Measurements from ENCODE around the gene WNT9B.
"Not testable (repeated sequence)": the region's sequence is repeated elsewhere in the genome, so short reads cannot be mapped to it uniquely, and the experiment has no call there.

Gene WNT9B

DNA sequence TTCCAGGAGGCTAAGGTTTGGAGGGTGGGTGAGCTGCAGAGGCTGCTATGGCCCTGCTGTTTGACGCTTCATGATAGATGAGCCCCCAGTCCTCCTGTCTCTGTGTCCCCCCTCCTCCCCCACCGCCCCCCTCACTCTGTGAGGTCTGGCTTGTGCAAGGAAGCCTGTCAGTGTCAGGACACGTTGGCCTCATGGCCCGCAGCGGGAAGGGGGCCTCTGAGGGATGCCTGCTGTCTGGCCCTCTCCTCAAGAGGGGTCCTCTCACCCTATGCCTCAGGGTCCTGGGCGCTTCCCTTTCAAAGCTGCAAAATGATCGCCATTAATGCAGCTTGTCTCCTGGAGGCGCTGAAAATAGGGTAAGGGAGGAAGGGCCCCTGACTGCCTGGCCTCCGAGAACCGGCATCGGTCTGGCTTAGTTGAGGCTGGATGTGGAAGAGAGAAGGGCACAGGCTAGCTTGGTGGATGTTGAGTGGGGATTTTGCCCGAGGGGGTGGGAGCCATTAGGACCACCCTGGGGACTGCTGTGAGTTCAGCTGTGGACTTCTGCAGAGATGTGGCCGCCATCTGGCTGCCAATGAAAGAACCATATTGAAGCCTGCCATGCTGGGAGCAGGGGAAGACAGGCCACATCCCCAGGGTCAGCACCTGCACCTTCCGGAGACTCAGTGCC is 56.8 kb downstream of the WNT9B start:
- no peaks in the 10 kb centered on the region for H3K36me3 ChIP-seq (ENCODE audit: control insufficient read depth in 2 of 2, insufficient read depth in 2 of 2, low read length in 2 of 2)
- no peak overlapping the region for H3K9ac ChIP-seq (ENCODE audit: low read length in 2 of 2)
- no peak overlapping the region for H3K27ac ChIP-seq (ENCODE audit: low read length)
- no peaks in the 10 kb centered on the region for H3K9me3 ChIP-seq (ENCODE audit: control insufficient read depth in 2 of 2, low read length in 2 of 2)
- peaks cover 0 to 9% of the 10 kb centered on the region in 2 donors for H3K27me3 ChIP-seq (ENCODE audit: control insufficient read depth in 1 of 2, insufficient read depth in 2 of 2, low read length in 2 of 2)
- no peaks in the 10 kb centered on the region for H3K4me1 ChIP-seq (ENCODE audit: control insufficient read depth, insufficient read depth, low read length)
- no peak overlapping the region for H3K4me3 ChIP-seq (ENCODE audit: low read length in 2 of 2)

- Histone ChIP-seq H3K27ac (ENCODE audit: low read length) (no peak overlapping the region), H3K9ac (ENCODE audit: low read length in 2 of 2) (no peak overlapping the region), H3K27me3 (ENCODE audit: control insufficient read depth in 1 of 2, insufficient read depth in 2 of 2, low read length in 2 of 2) (peaks cover 0 to 9% of the 10 kb centered on the region in 2 donors), H3K4me3 (ENCODE audit: low read length in 2 of 2) (no peak overlapping the region), H3K9me3 (ENCODE audit: control insufficient read depth in 2 of 2, low read length in 2 of 2) (no peaks in the 10 kb centered on the region), H3K36me3 (ENCODE audit: control insufficient read depth in 2 of 2, insufficient read depth in 2 of 2, low read length in 2 of 2) (no peaks in the 10 kb centered on the region), H3K4me1 (ENCODE audit: control insufficient read depth, insufficient read depth, low read length) (no peaks in the 10 kb centered on the region)
These were observed 59.0 kb downstream of the WNT9B start for GRCh38 chr17:46910179-46910927.

DNA sequence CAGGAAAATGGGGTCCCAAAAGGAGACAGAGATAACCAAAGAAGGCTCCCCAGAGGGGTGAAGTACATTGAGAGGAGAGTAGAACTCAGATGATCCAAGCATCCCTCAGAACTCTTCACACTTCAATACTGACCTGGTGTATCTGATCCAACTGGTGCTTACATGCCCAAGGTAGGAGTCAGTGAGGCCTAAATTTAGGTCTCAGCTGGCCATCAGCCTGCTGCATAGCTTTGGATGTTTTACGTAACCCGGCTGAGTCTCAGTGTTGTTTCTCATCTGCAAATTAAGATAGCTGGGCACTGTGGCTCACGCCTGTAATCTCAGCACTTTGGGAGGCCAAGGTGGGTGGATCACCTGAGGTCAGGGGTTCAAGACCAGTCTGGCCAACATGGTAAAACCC is 59.9 kb downstream of the WNT9B start:
- no peaks in the 10 kb centered on the region for H3K4me1 ChIP-seq (ENCODE audit: control insufficient read depth, insufficient read depth, low read length)
- no peaks in the 10 kb centered on the region for H3K36me3 ChIP-seq (ENCODE audit: control insufficient read depth in 2 of 2, insufficient read depth in 2 of 2, low read length in 2 of 2)
- H3K9me3 ChIP-seq (ENCODE audit: control insufficient read depth in 2 of 2, low read length in 2 of 2), result peaks cover 0 to 4% of the 10 kb centered on the region in 2 donors
- no peak overlapping the region for H3K27ac ChIP-seq (ENCODE audit: low read length)
- H3K27me3 ChIP-seq (ENCODE audit: control insufficient read depth in 1 of 2, insufficient read depth in 2 of 2, low read length in 2 of 2), result peaks cover 0 to 9% of the 10 kb centered on the region in 2 donors
- no peak overlapping the region for H3K9ac ChIP-seq (ENCODE audit: low read length in 2 of 2)
- no peak overlapping the region for H3K4me3 ChIP-seq (ENCODE audit: low read length in 2 of 2)

- H3K27ac ChIP-seq (ENCODE audit: low read length), result no peak overlapping the region
- no peaks in the 10 kb centered on the region for H3K4me1 ChIP-seq (ENCODE audit: control insufficient read depth, insufficient read depth, low read length)
- peaks cover 0 to 4% of the 10 kb centered on the region in 2 donors for H3K9me3 ChIP-seq (ENCODE audit: control insufficient read depth in 2 of 2, low read length in 2 of 2)
- H3K4me3 ChIP-seq (ENCODE audit: low read length in 2 of 2), result no peak overlapping the region
- no peaks in the 10 kb centered on the region for H3K36me3 ChIP-seq (ENCODE audit: control insufficient read depth in 2 of 2, insufficient read depth in 2 of 2, low read length in 2 of 2)
- no peak overlapping the region for H3K9ac ChIP-seq (ENCODE audit: low read length in 2 of 2)
- H3K27me3 ChIP-seq (ENCODE audit: control insufficient read depth in 1 of 2, insufficient read depth in 2 of 2, low read length in 2 of 2), result peaks cover 0 to 4% of the 10 kb centered on the region in 2 donors
These were observed 64.2 kb downstream of the WNT9B start for GRCh38 chr17:46915596-46915995.

DNA sequence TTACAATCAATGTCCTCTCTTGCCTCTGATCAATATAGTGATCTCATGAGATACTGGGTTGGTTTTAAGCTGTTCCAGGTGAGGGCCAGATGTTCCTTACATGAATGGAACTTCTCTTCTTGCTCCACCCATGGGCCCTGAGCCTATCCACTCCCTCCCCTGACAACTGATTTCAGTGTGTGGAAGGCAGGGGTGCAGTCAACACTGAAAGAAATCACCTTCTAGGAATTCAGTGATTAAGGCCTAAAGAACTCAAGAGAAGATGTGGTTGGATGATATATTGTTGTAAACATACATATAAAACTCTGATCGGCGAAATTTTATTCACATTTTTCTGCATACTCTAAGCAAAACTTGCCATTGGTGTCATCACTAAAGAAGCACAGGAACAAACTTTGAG is 64.8 kb downstream of the WNT9B start:
- H3K36me3 ChIP-seq (ENCODE audit: control insufficient read depth in 2 of 2, insufficient read depth in 2 of 2, low read length in 2 of 2), result no peaks in the 10 kb centered on the region
- no peaks in the 10 kb centered on the region for H3K4me1 ChIP-seq (ENCODE audit: control insufficient read depth, insufficient read depth, low read length)
- H3K27me3 ChIP-seq (ENCODE audit: control insufficient read depth in 1 of 2, insufficient read depth in 2 of 2, low read length in 2 of 2), result peaks cover 0 to 4% of the 10 kb centered on the region in 2 donors
- no peak overlapping the region for H3K27ac ChIP-seq (ENCODE audit: low read length)
- peaks cover 0 to 4% of the 10 kb centered on the region in 2 donors for H3K9me3 ChIP-seq (ENCODE audit: control insufficient read depth in 2 of 2, low read length in 2 of 2)
- no peak overlapping the region for H3K4me3 ChIP-seq (ENCODE audit: low read length in 2 of 2)
- no peak overlapping the region for H3K9ac ChIP-seq (ENCODE audit: low read length in 2 of 2)

DNA sequence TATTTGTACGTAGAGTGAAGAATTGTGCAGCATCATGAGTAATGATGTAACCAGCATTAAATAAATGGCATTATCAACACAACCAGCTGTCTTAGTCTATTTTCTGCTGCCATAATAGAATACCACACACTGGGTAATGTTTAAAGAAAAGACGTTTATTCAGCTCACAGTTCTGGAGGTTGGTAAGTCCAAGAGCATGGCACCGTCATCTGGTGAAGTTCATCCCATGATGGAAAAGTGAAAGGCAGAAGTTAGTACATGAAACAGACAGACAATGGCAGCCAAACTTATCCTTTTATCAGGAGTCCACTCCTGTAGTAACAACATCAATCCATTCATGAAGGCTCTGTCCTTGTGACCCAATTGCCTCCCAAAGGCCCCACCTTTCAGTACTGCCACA is 65.2 kb downstream of the WNT9B start:
- H3K9ac ChIP-seq (ENCODE audit: low read length in 2 of 2), result no peak overlapping the region

GRCh38 chr17:46917041-46917440 is 65.7 kb downstream of the WNT9B start:
- Histone ChIP-seq H3K27me3 (ENCODE audit: control insufficient read depth in 1 of 2, insufficient read depth in 2 of 2, low read length in 2 of 2) (peaks cover 0 to 2% of the 10 kb centered on the region in 2 donors), H3K9ac (ENCODE audit: low read length in 2 of 2) (no peak overlapping the region), H3K36me3 (ENCODE audit: control insufficient read depth in 2 of 2, insufficient read depth in 2 of 2, low read length in 2 of 2) (no peaks in the 10 kb centered on the region), H3K27ac (ENCODE audit: low read length) (no peak overlapping the region), H3K9me3 (ENCODE audit: control insufficient read depth in 2 of 2, low read length in 2 of 2) (peaks cover 0 to 4% of the 10 kb centered on the region in 2 donors), H3K4me3 (ENCODE audit: low read length in 2 of 2) (no peak overlapping the region), H3K4me1 (ENCODE audit: control insufficient read depth, insufficient read depth, low read length) (no peaks in the 10 kb centered on the region)

More for the DNA sequence above, 65.2 kb downstream of the WNT9B start:
- H3K9me3 ChIP-seq (ENCODE audit: control insufficient read depth in 2 of 2, low read length in 2 of 2), result peaks cover 0 to 4% of the 10 kb centered on the region in 2 donors
- no peaks in the 10 kb centered on the region for H3K36me3 ChIP-seq (ENCODE audit: control insufficient read depth in 2 of 2, insufficient read depth in 2 of 2, low read length in 2 of 2)
- H3K4me3 ChIP-seq (ENCODE audit: low read length in 2 of 2), result no peak overlapping the region
- H3K4me1 ChIP-seq (ENCODE audit: control insufficient read depth, insufficient read depth, low read length), result no peaks in the 10 kb centered on the region
- H3K27me3 ChIP-seq (ENCODE audit: control insufficient read depth in 1 of 2, insufficient read depth in 2 of 2, low read length in 2 of 2), result peaks cover 0 to 4% of the 10 kb centered on the region in 2 donors
- no peak overlapping the region for H3K27ac ChIP-seq (ENCODE audit: low read length)

- H3K9me3 ChIP-seq (ENCODE audit: control insufficient read depth in 2 of 2, low read length in 2 of 2), result peaks cover 0 to 4% of the 10 kb centered on the region in 2 donors
These were observed 66.1 kb downstream of the WNT9B start for GRCh38 chr17:46917516-46917915.

GRCh38 chr17:46921962-46922361 is 70.6 kb downstream of the WNT9B start:
- H3K36me3 ChIP-seq (ENCODE audit: control insufficient read depth in 2 of 2, insufficient read depth in 2 of 2, low read length in 2 of 2); H3K4me1 ChIP-seq (ENCODE audit: control insufficient read depth, insufficient read depth, low read length); H3K27me3 ChIP-seq (ENCODE audit: control insufficient read depth in 1 of 2, insufficient read depth in 2 of 2, low read length in 2 of 2); H3K9ac ChIP-seq (ENCODE audit: low read length in 2 of 2); H3K9me3 ChIP-seq (ENCODE audit: control insufficient read depth in 2 of 2, low read length in 2 of 2); H3K27ac ChIP-seq (ENCODE audit: low read length): not testable (repeated sequence)
- peak overlapping the region in 1 of 2 donors; percentile 99 for H3K4me3 ChIP-seq (ENCODE audit: low read length in 2 of 2)

More at GRCh38 chr17:46917516-46917915, 66.1 kb downstream of the WNT9B start:
- no peaks in the 10 kb centered on the region for H3K4me1 ChIP-seq (ENCODE audit: control insufficient read depth, insufficient read depth, low read length)
- no peak overlapping the region for H3K9ac ChIP-seq (ENCODE audit: low read length in 2 of 2)
- H3K4me3 ChIP-seq (ENCODE audit: low read length in 2 of 2), result no peak overlapping the region
- no peaks in the 10 kb centered on the region for H3K27me3 ChIP-seq (ENCODE audit: control insufficient read depth in 1 of 2, insufficient read depth in 2 of 2, low read length in 2 of 2)
- no peaks in the 10 kb centered on the region for H3K36me3 ChIP-seq (ENCODE audit: control insufficient read depth in 2 of 2, insufficient read depth in 2 of 2, low read length in 2 of 2)
- no peak overlapping the region for H3K27ac ChIP-seq (ENCODE audit: low read length)

DNA sequence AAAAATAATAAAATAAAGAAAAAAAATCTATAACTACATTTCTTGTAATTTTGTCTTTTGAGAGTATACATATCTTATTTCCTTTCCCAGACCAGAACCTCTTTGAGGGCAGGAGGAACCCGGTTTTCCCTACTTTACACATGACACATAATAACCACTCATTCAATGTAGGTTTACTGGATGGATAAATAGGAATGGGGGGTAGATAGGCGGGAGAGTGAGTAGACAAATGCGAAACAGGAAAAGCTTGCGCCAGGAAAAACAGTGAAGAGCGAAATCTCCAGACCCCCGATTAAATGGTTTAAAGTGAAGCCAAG is 71.1 kb downstream of the WNT9B start:
- peak overlapping the region; percentile 97 for H3K27ac ChIP-seq (ENCODE audit: low read length)
- no peaks in the 10 kb centered on the region for H3K4me1 ChIP-seq (ENCODE audit: control insufficient read depth, insufficient read depth, low read length)
- no peaks in the 10 kb centered on the region for H3K27me3 ChIP-seq (ENCODE audit: control insufficient read depth in 1 of 2, insufficient read depth in 2 of 2, low read length in 2 of 2)
- H3K4me3 ChIP-seq (ENCODE audit: low read length in 2 of 2), result peak overlapping the region; percentile 99 to 100
- no peaks in the 10 kb centered on the region for H3K36me3 ChIP-seq (ENCODE audit: control insufficient read depth in 2 of 2, insufficient read depth in 2 of 2, low read length in 2 of 2)
- H3K9ac ChIP-seq (ENCODE audit: low read length in 2 of 2), result peak overlapping the region; percentile 99
- no peaks in the 10 kb centered on the region for H3K9me3 ChIP-seq (ENCODE audit: control insufficient read depth in 2 of 2, low read length in 2 of 2)
